Neural cell (in vitro differentiated cells): ENCODE data around the gene PRR5. TPM values are rescaled to one million over a fixed set of nuclear protein-coding genes. Genes with fewer than 3 reads are reported as not detected.

Experiments
- H2AFZ ChIP-seq: fragments of 200-600, 300-800 bp; sonication (generic), shearing (Covaris generic); 2 replicates; pipeline ENCODE4 v1.6.0; 2014; ENCODE audit warnings: low read depth, mild to moderate bottlenecking, antibody characterized with exemption, low read length, moderate library complexity
- H3F3A ChIP-seq: fragments of 200-600 bp; shearing (Covaris generic); 2 replicates; pipeline ENCODE4 v1.6.1; 2016; ENCODE audit warnings: mild to moderate bottlenecking, moderate library complexity, mixed read lengths, antibody characterized with exemption, low read length; ENCODE audit not compliant: insufficient read depth, poor library complexity, severe bottlenecking
- H3K27ac ChIP-seq: fragments of 200-600, 300-800 bp; sonication (generic), shearing (Covaris generic); 2 replicates; pipeline ENCODE4 v1.5.1; 2014; ENCODE audit warnings: mild to moderate bottlenecking, low read length, moderate library complexity
- H3K27me3 ChIP-seq: fragments of 300-800, 200-600 bp; sonication (generic), shearing (Covaris generic); 2 replicates; pipeline ENCODE4 v1.6.0; 2014; ENCODE audit warnings: mild to moderate bottlenecking, low read depth, low read length, moderate library complexity; ENCODE audit not compliant: insufficient read depth
- H3K36me3 ChIP-seq: fragments of 300-800, 200-600 bp; sonication (generic), shearing (Covaris generic); 2 replicates; pipeline ENCODE4 v1.5.1; 2014; ENCODE audit warnings: mild to moderate bottlenecking, antibody characterized with exemption, low read length, moderate library complexity; ENCODE audit not compliant: insufficient read depth
- H3K4me2 ChIP-seq: fragments of 300-800, 200-600 bp; sonication (generic), shearing (Covaris generic); 2 replicates; pipeline ENCODE4 v1.6.0; 2014; ENCODE audit warnings: mild to moderate bottlenecking, low read length
- H3K4me3 ChIP-seq: fragments of 300-800, 200-600 bp; sonication (generic), shearing (Covaris generic); 2 replicates; pipeline ENCODE4 v1.5.1; 2014; ENCODE audit warnings: mild to moderate bottlenecking, low read length, moderate library complexity
- H3K79me2 ChIP-seq: fragments of 200-600 bp; shearing (Covaris generic); replicated peaks from 2 replicates; pipeline ENCODE4 v1.6.0; 2014; ENCODE audit warnings: mild to moderate bottlenecking, low read length, moderate library complexity; ENCODE audit not compliant: insufficient read depth
- H3K9ac ChIP-seq: fragments of 300-800, 200-600 bp; sonication (generic), shearing (Covaris generic); 2 replicates; pipeline ENCODE4 v1.6.1; 2016; ENCODE audit warnings: mild to moderate bottlenecking, low read length, mixed read lengths
- H3K9me2 ChIP-seq: fragments of 200-600 bp; shearing (Covaris generic); 2 replicates; pipeline ENCODE4 v1.6.1; 2016; ENCODE audit warnings: mild to moderate bottlenecking, low read length, mixed read lengths; ENCODE audit not compliant: insufficient read depth
- H3K9me3 ChIP-seq: fragments of 200-600, 300-800 bp; sonication (generic), shearing (Covaris generic); 2 replicates; pipeline ENCODE4 v1.6.1; 2016; ENCODE audit warnings: mild to moderate bottlenecking, mixed run types, low read length, moderate library complexity, mixed read lengths
- H4K20me1 ChIP-seq: fragments of 200-600 bp; shearing (Covaris generic); 2 replicates; pipeline ENCODE4 v1.6.1; 2016; ENCODE audit warnings: mild to moderate bottlenecking, mixed run types; ENCODE audit not compliant: insufficient read depth
- EP300 ChIP-seq: fragments of 450-650 bp; conservative IDR thresholded peaks from 2 replicates; pipeline ENCODE4 v1.6.1; 2014; ENCODE audit warnings: antibody characterized with exemption, mild to moderate bottlenecking, moderate library complexity; ENCODE audit not compliant: poor library complexity, severe bottlenecking
- EZH2 ChIP-seq: fragments of 200-600, 300-800 bp; shearing (Covaris generic), sonication (generic); IDR thresholded peaks from 2 replicates; pipeline ENCODE4 v1.6.1; 2014; ENCODE audit warnings: antibody characterized with exemption, low read length, borderline replicate concordance, mild to moderate bottlenecking; ENCODE audit not compliant: insufficient read depth, poor library complexity, severe bottlenecking
- MXI1 ChIP-seq: fragments of 450-650 bp; conservative IDR thresholded peaks from 2 replicates; pipeline ENCODE4 v1.6.1; 2014; ENCODE audit warnings: antibody characterized with exemption, mild to moderate bottlenecking; ENCODE audit not compliant: poor library complexity, severe bottlenecking
- POLR2AphosphoS5 ChIP-seq: IDR thresholded peaks from 2 replicates; pipeline ENCODE4 v1.6.1; 2012
- RAD21 ChIP-seq: fragments of 450-650 bp; conservative IDR thresholded peaks from 2 replicates; pipeline ENCODE4 v1.6.1; 2014; ENCODE audit warnings: antibody characterized with exemption, mild to moderate bottlenecking, moderate library complexity
- SMC3 ChIP-seq: fragments of 450-650 bp; conservative IDR thresholded peaks from 2 replicates; pipeline ENCODE4 v1.6.1; 2014; ENCODE audit warnings: antibody characterized with exemption, mild to moderate bottlenecking, moderate library complexity; ENCODE audit not compliant: poor library complexity
- TAF1 ChIP-seq: IDR thresholded peaks from 2 replicates; pipeline ENCODE4 v1.6.1; 2012; ENCODE audit warnings: low read depth
- polyA plus RNA-seq: library from polyadenylated mRNA; depleted of rRNA; stranded (reverse); fragments of >200 nt; gene quantifications from 2 replicates; pipeline ENCODE4 v1.2.3, GENCODE V29; 2014
- TF ChIP-seq, protein P1 (sequence below): IDR thresholded peaks from 2 replicates; pipeline ENCODE4 v1.6.1; 2012; ENCODE audit warnings: borderline replicate concordance
- TF ChIP-seq, protein P2 (sequence below): fragments of 450-650 bp; IDR thresholded peaks from 2 replicates; pipeline ENCODE4 v1.5.1; 2014; ENCODE audit warnings: antibody characterized with exemption, mild to moderate bottlenecking, moderate library complexity; ENCODE audit not compliant: poor library complexity, severe bottlenecking

PRR5 gene
- polyA plus RNA-seq, 1 donor from 2014 or later: 16.2 TPM

DNA sequence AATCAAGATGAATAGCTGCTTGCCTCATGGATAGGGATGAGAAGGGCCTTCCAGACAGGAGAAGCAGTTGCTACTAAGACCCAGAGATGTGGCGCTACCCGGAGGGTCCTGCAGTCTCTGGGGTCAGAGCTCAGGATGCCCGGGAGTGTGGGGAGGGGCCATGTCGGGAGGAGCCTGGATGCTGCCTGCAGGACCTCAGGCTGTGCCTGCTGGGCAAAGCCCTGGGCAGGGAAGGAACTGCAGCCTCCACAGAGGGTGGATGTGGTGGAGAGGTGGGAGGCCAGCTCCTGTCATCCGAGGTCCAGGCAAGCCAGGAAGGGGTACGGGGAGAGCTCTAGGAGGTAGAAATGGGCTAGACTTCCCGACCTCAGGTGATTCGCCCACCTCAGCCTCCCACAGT is 11.0 kb downstream of the PRR5 start:
- H2AFZ ChIP-seq: no peak overlapping the region
- no peaks in the 10 kb centered on the region for H4K20me1 ChIP-seq
- H3K79me2 ChIP-seq: no peaks in the 10 kb centered on the region
- no peaks in the 10 kb centered on the region for H3K27me3 ChIP-seq
- no peaks in the 10 kb centered on the region for H3K36me3 ChIP-seq
- H3K4me2 ChIP-seq: no peak overlapping the region
- TF ChIP-seq TAF1 (no peak), POLR2AphosphoS5 (no peak), EZH2 (no peak), MXI1 (no peak), SMC3 (no peak), RAD21 (no peak), EP300 (no peak)
- TF ChIP-seq, protein P1, sequence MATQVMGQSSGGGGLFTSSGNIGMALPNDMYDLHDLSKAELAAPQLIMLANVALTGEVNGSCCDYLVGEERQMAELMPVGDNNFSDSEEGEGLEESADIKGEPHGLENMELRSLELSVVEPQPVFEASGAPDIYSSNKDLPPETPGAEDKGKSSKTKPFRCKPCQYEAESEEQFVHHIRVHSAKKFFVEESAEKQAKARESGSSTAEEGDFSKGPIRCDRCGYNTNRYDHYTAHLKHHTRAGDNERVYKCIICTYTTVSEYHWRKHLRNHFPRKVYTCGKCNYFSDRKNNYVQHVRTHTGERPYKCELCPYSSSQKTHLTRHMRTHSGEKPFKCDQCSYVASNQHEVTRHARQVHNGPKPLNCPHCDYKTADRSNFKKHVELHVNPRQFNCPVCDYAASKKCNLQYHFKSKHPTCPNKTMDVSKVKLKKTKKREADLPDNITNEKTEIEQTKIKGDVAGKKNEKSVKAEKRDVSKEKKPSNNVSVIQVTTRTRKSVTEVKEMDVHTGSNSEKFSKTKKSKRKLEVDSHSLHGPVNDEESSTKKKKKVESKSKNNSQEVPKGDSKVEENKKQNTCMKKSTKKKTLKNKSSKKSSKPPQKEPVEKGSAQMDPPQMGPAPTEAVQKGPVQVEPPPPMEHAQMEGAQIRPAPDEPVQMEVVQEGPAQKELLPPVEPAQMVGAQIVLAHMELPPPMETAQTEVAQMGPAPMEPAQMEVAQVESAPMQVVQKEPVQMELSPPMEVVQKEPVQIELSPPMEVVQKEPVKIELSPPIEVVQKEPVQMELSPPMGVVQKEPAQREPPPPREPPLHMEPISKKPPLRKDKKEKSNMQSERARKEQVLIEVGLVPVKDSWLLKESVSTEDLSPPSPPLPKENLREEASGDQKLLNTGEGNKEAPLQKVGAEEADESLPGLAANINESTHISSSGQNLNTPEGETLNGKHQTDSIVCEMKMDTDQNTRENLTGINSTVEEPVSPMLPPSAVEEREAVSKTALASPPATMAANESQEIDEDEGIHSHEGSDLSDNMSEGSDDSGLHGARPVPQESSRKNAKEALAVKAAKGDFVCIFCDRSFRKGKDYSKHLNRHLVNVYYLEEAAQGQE: no peak
- TF ChIP-seq, protein P2, sequence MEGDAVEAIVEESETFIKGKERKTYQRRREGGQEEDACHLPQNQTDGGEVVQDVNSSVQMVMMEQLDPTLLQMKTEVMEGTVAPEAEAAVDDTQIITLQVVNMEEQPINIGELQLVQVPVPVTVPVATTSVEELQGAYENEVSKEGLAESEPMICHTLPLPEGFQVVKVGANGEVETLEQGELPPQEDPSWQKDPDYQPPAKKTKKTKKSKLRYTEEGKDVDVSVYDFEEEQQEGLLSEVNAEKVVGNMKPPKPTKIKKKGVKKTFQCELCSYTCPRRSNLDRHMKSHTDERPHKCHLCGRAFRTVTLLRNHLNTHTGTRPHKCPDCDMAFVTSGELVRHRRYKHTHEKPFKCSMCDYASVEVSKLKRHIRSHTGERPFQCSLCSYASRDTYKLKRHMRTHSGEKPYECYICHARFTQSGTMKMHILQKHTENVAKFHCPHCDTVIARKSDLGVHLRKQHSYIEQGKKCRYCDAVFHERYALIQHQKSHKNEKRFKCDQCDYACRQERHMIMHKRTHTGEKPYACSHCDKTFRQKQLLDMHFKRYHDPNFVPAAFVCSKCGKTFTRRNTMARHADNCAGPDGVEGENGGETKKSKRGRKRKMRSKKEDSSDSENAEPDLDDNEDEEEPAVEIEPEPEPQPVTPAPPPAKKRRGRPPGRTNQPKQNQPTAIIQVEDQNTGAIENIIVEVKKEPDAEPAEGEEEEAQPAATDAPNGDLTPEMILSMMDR: no peak
- H3K4me3 ChIP-seq: no peak overlapping the region
- no peaks in the 10 kb centered on the region for H3K9me2 ChIP-seq
- H3K9ac ChIP-seq: no peak overlapping the region
- no peak overlapping the region for H3K27ac ChIP-seq
- no peaks in the 10 kb centered on the region for H3K9me3 ChIP-seq
- no peaks in the 10 kb centered on the region for H3F3A ChIP-seq

DNA sequence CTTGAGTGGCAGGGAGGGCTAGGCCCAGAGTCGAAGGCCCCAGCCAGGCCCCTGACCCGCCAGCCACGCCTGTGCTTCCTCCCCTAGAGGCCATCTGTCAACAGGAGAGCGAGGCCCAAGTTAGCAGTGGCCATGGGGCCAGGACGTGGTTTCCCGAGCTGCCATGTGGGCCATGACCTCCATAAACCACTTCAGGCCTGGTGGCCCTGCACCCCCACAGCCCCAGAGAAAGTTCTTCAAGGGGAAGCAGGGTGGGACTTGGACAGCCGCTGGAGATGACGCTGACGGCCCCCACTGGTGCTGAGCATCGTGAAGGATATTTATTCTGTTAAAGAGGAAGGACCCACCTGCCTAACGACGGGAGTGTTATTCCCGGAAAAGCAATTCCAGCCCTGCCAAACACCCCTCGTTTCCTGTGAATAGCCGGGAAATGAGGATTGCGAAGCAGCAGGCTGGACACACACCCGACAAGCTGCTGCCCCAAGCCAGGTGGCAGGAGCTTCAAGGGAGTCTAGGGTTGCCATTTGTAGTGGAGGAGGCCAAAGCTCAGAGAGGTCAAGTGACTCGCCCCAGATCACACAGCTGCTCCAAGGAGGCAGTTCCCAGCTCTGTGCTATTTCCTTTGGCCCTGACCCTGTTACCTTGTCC is 12.8 kb downstream of the PRR5 start:
- TF ChIP-seq MXI1 (no peak), TAF1 (no peak)
- TF ChIP-seq, protein P2: no peak
- Histone ChIP-seq H2AFZ (no peak overlapping the region), H3F3A (no peaks in the 10 kb centered on the region), H3K79me2 (no peaks in the 10 kb centered on the region), H3K4me2 (no peak overlapping the region), H3K27ac (no peak overlapping the region), H4K20me1 (no peaks in the 10 kb centered on the region), H3K9me2 (no peaks in the 10 kb centered on the region), H3K9me3 (no peaks in the 10 kb centered on the region), H3K36me3 (no peaks in the 10 kb centered on the region), H3K9ac (no peak overlapping the region), H3K4me3 (no peak overlapping the region), H3K27me3 (no peaks in the 10 kb centered on the region)
